NK-92 (cell line): ENCODE results near the gene GALR3.
"Not testable (repeated sequence)": the region's sequence is repeated elsewhere in the genome, so short reads cannot be mapped to it uniquely, and the experiment has no call there.

Experiments used
- DNase-seq: peaks from one replicate; lab custom pipeline; 2025; ENCODE audit not compliant: unreplicated experiment; lab: John Stamatoyannopoulos, UW

Gene GALR3

DNA sequence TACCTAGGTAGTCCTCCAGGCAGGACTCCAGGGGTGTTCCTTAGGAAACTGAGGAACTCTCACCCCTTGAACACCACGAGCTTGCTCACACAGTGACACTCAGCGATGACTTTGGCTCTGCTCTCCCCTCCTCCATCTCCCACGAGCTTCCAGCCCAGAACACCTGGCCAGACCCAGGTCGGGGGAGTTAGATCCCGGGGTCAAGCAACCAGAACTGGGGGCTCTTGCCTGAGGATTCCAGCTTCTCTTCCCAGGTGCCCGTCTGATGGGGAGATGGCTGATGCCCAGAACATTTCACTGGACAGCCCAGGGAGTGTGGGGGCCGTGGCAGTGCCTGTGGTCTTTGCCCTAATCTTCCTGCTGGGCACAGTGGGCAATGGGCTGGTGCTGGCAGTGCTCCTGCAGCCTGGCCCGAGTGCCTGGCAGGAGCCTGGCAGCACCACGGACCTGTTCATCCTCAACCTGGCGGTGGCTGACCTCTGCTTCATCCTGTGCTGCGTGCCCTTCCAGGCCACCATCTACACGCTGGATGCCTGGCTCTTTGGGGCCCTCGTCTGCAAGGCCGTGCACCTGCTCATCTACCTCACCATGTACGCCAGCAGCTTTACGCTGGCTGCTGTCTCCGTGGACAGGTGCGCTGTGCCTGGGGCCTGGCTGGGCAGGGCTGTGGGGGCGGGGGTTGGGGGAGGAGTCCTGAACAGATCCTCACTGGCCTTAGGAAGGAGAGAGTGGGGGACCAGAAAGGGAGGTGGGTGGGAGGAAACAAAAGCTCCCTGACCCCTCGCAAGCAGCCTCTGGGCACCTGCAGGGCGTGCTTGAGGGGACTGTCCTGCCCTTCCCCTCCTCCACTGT is at the start of gene GALR3:
GALR3 (plus strand) TSS at position 249 of the 852 bp plus-strand sequence; CDS start at position 274, 25 bp downstream.
- DNase-seq = no peak

- no peak for DNase-seq
These were observed 48.5 kb upstream of the GALR3 start for GRCh38 chr22:37774728-37775127.

DNA sequence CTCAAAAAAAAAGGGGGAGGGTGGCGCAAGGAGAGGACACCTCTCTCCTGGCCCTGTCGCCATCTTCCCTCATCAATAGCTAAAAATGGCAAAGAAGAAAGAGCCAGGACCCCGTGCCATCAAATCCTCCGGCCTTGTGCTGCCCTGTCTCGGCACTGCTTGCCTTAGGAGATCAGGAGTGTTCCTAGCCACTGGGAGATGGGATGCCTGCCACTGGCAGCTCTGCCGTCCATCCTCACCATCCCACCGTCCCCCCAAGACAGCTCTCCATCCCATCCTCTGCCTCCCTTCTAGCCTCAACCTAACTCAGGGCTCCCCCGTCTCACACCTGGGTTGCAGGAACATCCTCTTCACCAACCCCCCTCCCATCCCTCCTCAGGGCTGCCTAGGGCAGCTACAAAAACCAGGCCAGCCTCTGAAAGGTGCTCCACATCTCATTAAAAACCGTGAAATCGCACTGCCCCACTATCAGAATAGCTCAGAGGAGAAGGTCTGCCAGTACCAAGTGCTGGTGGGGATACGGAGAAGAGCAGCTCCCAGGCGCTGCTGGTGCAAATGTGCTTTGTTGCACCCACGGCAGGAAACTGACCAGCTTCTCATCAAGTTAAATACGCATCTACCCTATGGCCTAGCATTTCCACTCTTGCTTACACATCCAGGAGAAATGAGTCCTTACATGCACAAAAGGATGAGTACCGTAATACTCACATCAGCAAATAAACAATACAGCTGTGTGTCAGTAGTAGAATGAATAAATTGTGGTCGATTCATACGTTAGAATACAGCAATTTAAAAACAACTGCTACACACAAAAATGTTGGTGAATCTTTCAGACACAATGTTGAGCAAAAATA is 47.2 kb upstream of the GALR3 start:
- no peak for DNase-seq

DNA sequence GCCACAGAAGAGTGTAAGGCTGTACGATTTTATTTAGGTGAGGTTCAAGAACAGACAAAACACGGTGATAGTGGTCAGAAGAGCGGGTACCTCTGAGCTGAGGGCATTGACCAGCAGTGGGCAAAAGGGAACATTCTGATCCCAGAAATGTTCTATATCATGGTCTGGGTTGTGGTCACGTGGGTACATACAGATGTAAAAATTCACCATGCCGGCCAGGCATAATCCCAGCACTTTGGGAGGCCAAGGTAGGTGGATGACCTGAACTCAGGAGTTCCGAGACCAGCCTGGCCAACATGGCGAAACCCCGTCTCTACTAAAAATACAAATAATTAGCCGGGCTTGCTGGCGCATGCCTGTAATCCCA is 46.6 kb upstream of the GALR3 start:
- DNase-seq = no peak

- no peak for DNase-seq
These were observed 46.0 kb upstream of the GALR3 start for GRCh38 chr22:37777122-37777687.

DNA sequence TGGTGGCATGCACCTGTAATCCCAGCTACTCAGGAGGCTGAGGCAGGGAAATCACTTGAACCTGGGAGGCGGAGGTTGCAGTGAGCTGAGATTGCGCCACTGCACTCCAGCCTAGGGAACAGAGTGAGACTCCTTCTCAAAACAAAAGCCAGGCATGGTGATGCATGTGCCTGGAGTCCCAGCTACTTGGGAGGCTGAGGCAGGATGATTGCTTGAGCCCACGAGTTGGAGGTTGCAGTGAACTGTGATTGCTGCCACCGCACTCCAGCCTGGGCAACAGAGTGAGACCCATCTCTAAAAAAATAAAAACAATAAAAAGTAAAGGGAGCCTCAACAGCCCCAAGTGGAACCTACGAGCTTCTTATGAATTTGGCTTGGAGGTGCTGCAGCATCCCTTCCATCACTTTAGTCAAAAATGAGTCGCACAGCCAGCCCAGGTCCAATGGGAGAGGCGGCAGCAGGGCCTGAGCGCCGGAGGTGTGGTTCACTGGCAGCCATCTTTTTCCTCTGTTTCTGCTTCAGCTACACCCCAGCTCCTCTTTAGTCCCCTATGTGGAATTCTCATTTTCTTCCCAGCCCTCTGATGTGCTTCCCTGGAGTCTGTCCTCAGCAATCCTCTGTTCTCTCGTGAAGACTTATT is 44.7 kb upstream of the GALR3 start:
- DNase-seq = no peak

DNA sequence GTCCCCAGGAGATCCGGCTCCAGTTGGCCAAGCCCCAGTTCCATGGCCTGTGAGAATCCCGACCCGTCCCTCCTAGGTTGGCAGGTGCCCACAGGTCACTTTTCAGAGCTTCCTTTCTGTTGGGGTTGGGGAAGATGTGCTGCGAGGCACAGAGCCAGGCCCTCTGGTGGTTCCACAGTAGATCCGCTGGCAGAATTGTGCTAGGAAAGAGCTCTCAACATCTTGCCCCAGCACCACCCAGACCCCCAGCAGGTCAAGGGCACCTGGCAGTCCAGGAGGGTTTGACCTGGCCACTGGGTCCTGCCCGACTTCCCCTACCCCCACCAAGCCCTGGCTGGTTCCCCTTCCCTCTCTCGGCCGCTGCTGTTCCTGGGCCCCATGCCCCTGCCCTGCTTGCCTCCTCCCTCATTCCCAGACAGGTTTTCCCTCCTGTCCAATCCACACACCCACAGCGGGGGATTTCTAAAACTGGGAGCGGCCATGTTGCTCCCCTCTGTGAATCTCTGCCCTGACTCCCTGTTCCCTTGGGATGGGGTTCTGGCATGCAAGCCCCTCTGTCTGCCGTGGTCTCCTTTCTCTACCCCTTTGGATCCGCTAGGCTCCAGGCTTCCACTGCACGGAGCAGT is 41.6 kb upstream of the GALR3 start:
- DNase-seq = no peak

GRCh38 chr22:37782340-37783168 is 40.6 kb upstream of the GALR3 start:
- no peak for DNase-seq

DNA sequence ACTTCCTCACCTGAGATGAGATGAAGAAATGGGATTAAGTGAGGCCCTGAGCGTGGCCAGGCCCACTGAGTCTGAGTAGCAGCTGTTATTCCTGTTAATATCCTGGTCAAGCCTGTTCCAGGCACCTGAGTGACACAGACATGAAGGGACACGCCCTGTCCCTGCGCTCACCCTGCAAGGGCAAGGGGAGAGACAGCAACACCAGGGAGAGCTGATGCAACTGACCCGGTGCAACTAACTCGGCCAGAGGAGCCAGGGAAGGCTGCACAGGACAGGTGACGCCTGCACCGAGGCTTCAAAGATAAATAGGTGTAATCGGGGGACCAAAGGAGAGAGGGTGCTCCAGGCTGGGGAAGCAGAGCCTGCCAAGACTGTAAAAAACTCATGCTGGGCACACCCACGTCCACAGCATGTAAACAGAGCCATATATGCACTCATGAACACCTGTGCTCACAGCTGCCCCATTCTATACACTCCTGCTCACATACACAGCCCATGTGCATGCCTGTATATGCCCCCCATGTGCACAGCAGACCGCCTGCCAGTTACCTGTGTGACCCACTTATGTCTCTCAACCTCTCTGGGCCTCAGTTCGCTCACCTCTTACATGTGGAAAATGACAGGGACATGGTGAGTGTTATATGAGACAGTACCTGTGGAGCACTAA is 38.2 kb upstream of the GALR3 start:
- no peak for DNase-seq

- no peak for DNase-seq
These were observed 32.9 kb upstream of the GALR3 start for GRCh38 chr22:37790234-37790633.

DNA sequence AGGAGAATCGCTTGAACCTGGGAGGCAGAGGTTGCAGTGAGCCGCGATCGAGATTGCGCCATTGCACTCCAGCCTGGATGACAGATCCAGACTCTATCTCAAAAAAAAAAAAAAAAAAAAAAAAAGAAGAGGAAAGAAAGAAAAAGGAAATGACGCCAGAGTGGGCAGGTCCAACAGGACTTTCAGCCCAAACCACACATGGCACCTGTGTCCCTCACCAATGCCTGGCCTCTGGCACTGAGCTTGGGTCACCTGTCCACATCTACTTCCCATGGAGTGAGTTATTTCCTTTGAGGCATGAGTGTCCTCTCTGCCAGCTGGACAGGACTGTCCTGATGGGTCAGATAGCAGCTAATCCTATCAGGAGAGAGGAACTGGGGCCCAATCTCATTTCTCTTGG is 30.7 kb upstream of the GALR3 start:
- DNase-seq = no peak

- DNase-seq = no peak
These were observed 28.8 kb upstream of the GALR3 start for GRCh38 chr22:37794376-37794775.

DNA sequence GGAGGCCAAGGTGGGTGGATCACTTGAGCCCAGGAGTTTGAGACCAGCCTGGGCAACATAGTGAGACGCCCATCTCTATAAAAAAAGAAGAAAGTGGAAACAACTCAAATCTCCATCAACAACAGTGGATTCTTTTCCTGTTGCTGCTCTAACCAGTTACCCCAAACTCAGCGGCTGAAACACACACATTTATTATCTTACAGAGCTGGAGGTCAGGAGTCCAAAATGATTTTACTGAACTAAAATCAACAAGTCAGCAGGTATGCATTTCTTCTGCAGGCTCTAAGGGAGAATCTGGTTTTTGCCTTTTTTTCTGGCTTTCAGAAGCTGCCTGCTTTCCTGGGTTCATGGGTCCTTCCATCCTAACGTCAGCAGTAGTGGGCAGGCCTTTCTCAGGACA is 27.1 kb upstream of the GALR3 start:
- DNase-seq = no peak

DNA sequence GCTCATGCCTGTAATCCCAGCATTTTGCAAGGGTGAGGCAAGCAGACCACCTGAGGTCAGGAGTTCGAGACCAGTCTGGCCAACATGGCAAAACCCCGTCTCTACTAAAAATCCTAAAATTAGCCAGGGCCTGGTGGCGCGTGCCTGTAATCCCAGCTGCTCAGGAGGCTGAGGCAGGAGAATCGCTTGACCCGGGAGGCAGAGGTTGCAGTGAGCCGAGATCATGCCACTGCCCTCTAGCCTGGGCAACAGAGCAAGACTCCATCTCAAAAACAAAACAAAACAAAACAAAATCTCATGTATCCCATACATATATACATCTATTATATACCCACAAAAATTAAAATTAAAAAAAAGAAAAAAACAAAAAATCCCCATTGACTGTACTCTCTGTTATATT is 25.9 kb upstream of the GALR3 start:
- not testable (repeated sequence) for DNase-seq

DNA sequence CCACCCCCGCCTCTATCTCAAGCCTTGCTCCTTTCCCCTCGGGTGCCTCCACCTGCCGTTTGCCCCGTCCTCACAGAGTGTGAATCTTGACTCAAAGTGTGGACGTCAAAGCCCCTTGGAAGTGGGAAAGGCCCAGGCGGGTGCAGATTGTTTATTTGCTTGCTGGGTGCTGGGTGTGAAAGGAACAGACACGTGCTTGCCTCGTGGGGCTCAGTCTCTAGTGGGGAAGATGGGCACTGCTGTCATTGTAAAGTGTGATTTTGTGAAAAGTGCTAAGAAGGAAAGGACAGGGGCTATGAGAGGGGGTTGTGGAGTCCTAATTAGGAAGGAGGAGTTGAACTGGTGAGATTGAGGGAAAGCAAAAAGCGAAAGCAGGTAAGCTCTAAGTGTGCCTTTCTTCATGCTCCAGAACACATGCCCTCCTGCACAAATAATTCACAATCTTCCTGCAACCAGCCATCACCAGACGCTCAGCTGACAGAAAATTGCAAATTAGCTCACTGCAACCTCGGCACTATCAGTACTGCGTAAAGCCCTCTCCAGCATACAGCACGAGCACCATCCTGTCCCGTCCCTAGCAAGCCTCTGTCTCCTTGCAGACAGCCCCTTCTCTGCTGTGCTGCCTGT is 25.2 kb upstream of the GALR3 start:
- no peak for DNase-seq

DNA sequence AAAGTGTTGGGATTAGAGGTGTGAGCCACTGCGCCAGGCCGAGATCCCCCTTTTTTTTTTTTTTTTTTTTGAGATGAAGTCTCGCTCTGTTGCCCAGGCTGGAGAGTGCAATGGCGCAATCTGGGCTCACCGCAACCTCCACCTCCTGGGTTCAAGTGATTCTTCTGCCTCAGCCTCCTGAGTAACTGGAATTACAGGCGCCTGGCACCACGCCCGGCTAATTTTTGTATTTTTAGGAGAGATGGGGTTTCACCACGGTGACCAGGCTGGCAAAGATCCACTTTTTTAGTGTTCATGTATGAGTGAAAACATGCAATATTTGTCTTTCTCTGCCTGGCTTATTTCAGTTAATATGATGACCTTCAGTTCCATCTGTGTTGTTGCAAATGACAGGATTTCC is 23.2 kb upstream of the GALR3 start:
- not testable (repeated sequence) for DNase-seq

- no peak for DNase-seq
These were observed 21.3 kb upstream of the GALR3 start for GRCh38 chr22:37801946-37802309.

- DNase-seq = no peak
These were observed 20.6 kb upstream of the GALR3 start for GRCh38 chr22:37802310-37803194.
